GM08714 (cell line): ENCODE data around the gene CSKMT.
A peak's percentile ranks its signal among the peaks of the same experiment; 100 is the strongest.
"Not testable (repeated sequence)": the region's sequence is repeated elsewhere in the genome, so short reads cannot be mapped to it uniquely, and the experiment has no call there.

ENCODE experiments used
- H3K4me3 ChIP-seq: fragments of 200-500 bp; sonication (Bioruptor generic); 2 replicates; pipeline ENCODE4 v1.5.1; 2014; ENCODE audit warnings: mild to moderate bottlenecking, low read length, inconsistent platforms
- ZNF274 ChIP-seq: IDR thresholded peaks from 2 replicates; pipeline ENCODE4 v1.6.1; 2012; ENCODE audit warnings: mild to moderate bottlenecking, low read depth, low read length

Gene CSKMT

DNA sequence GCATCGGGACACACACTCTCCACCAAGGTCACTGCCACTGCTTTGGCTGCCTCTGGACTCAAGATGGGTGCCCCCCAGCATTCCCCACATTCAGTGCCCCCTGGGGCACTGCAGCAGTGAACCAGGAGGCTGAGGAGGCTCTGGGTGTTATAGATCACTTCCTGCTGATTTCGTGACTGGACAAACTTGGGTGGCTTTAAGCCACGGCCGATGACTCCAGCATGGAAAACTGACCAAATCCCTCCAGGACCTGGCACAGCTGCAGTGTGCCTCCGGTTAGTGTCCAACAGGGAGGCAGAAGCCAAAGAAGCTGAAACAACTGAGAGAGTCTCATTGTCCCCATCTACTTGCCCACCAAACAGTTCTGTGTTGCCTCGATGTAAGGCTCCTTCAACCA lies 17.5 kb upstream of the CSKMT start:
- H3K4me3 ChIP-seq, result no peak overlapping the region
- no peak for TF ChIP-seq ZNF274

DNA sequence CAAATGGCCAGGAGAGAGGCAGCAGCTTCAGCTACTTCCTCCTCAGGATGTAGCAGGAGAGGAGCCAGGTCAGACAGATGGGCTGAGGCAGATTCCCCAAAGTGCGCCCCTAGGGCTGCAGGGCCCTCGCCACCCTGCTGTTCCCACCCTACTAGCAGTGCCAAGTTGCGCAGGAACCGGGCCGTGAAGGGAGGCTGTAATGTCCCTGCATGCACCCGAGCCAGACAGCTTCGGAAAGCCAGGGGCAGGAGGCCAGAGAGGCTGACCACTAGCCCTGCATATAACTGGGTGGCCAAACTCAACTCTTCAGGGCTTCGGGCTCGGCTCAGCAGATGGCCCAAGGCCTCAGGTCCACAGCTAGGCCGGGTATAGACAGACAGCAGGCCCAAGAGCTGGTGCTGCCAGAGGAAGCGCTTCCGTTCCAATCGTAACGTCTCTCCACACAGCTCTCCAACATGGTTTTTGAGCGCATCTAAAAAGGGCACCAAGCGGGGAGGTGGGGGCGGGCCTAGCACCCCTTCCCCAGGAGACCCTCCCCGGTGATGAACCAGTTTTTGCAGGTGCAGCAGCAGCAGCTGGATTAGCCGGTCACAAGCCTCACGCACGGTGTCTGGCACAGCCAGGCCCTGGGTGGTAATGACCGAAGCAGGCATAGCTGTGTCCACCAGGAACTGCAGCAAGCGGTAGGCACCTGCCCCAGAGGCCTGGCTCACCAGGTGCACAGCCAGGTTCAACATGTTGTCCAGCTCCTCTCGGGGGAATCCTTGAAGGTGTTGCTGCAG lies 16.7 kb upstream of the CSKMT start:
- no peak for TF ChIP-seq ZNF274
- no peak overlapping the region for H3K4me3 ChIP-seq

DNA sequence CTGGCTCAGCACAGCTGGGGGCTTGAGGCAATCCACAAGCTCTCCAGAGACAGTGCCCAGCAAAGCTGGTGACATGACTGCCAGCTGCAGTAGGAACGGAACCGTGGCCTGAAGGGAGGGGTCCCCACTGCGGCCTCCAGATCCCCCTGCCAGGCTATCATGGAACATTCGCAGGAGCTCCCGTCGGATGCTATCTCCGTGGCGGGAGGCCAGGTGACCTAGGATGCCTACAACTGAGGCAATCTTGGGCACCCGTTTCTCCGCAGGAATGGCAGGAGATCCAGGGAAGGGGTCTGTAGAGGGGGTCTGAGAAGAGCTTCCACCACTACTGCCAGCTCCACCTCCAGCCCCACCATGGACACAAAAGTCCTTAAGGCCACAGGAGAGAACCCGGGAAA lies 16.1 kb upstream of the CSKMT start:
- H3K4me3 ChIP-seq, result no peak overlapping the region
- TF ChIP-seq ZNF274, result no peak

GRCh38 chr11:62649486-62649885 lies 15.6 kb upstream of the CSKMT start:
- H3K4me3 ChIP-seq, result no peak overlapping the region
- no peak for TF ChIP-seq ZNF274

GRCh38 chr11:62650283-62650682 lies 14.8 kb upstream of the CSKMT start:
- H3K4me3 ChIP-seq, result not testable (repeated sequence)

- no peak for TF ChIP-seq ZNF274
Observed at GRCh38 chr11:62652161-62653006, 12.7 kb upstream of the CSKMT start.

GRCh38 chr11:62654297-62654696 lies 10.8 kb upstream of the CSKMT start:
- H3K4me3 ChIP-seq, result no peak overlapping the region
- no peak for TF ChIP-seq ZNF274

More at GRCh38 chr11:62652161-62653006, 12.7 kb upstream of the CSKMT start:
- peak overlapping the region; percentile 96 for H3K4me3 ChIP-seq

GRCh38 chr11:62656796-62657429 lies 8.2 kb upstream of the CSKMT start:
- no peak for TF ChIP-seq ZNF274
- no peak overlapping the region for H3K4me3 ChIP-seq

DNA sequence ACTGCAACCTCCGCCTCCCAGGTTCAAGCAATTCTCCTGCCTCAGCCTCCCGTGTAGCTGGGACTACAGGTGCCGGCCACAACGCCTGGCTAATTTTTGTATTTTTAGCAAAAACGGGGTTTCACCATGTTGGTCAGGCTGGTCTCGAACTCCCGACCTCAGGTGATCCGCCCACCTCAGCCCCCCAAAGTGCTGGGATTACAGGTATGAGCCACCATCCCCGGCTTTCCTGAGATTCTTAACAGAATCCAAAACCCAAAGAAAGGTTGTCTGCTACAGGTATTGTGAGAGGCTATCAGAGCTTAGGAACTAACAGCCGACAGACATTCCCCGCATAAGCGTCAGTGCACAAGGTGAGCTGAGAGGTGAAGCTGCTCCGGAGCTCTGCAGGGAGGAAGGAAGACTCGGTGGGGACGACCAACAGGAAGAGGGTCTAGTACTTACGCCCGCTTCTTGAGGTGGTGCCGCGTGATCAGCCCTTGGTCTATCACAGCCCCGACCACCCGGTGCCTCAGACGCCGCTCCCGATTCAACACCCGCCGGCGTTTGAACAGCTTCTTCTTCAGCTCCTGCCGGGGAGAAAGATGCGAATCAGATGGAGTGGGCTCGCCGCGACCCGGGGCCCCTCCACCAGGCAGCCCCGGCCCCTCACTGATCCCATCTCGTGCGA lies 572 bp upstream of the CSKMT start:
- TF ChIP-seq ZNF274, result no peak

GRCh38 chr11:62665599-62666258 lies 617 bp downstream of the CSKMT start:
- H3K4me3 ChIP-seq, result peak overlapping the region; percentile 83
- TF ChIP-seq ZNF274, result no peak

More for the DNA sequence above, 572 bp upstream of the CSKMT start:
- peak overlapping the region; percentile 83 for H3K4me3 ChIP-seq

GRCh38 chr11:62666259-62666926 lies 1.3 kb downstream of the CSKMT start:
- H3K4me3 ChIP-seq, result peak overlapping the region; percentile 83; the same call in 1 of the 2 replicates
- TF ChIP-seq ZNF274, result no peak

DNA sequence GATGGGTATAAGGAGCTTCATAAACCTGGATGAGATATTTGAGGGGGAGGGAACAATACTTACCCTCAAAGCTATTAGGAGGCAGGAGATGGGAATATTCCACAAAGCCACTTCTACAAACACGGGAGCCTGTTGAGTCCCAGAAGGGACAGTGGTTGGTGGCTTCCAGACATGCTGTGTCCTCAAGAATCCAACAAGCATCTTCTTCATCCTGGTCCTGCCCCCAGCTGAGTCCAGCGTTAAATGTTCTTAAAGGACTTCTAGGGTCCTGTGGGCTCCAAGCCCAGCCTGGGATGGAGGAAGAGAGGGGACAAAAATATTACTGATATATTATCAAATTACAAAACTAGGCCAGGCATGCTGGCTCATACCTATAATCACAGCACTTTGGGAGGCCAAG lies 2.3 kb downstream of the CSKMT start:
- no peak overlapping the region for H3K4me3 ChIP-seq
- no peak for TF ChIP-seq ZNF274

DNA sequence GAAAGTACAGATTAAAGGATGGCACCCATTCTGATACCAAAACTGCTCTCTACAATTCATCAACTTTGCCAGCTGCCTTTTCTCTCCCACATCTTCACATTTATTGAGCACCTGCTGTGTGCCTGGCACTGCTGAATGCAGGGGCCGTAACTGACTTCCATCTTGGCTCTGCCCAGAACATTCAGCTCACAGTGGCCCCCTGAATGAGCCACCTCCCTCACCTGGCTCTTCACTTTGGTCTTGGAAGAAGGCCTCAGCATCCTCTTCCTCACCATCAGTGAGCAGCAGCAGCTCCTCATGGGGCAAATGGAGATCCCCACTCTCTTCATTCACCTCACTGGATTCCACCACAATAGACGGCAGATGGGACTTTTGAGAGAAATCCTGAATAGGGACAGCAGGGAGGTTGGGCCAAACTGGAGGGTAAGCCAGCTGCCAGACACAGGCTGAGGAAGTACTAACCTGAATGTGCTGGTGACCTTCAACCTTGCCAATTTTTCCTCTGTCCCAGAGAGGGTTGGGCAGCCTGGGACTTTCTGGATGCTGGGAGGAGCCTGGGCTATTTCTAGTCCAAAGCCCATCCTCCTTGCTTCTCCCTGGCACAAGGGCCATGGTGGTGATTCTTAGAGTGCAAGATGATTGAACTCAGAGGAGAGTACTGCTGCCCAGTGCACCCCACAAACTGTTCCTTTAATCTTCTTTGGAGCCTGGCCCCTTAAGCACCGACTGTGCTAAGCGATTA lies 4.5 kb downstream of the CSKMT start:
- no peak for TF ChIP-seq ZNF274
- H3K4me3 ChIP-seq, result no peak overlapping the region
